ENCODE results near the gene AKAP13. TPM values are rescaled to one million over a fixed set of nuclear protein-coding genes. Genes with fewer than 3 reads are reported as not detected.

Gene AKAP13
- total and polyA plus RNA-seq, 2 of the 8 experiments (the other 6 are each of a cell fraction or from before 2014, with no cell fraction given), result 14.0 to 46.2 TPM

DNA sequence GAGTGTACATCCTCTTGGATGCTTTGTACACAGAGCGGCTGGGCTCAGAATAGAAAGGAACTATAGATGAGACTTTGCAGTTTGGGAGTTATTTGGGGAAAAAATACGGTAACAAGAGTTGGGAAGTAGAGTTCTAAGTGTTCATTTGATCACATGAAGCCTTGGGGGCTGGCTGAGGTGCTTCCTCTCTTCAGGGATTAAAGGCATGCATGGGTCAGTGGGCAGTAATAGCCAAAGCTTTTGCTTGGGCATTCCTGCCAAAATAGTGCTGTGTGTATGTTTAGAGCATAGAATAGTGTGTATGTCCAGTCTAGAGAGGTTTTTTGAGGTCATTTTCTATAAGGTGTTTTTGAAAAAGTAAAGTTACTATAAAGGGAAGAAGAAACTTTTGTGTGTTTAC is 12.8 kb downstream of the AKAP13 start:
- no peaks in the 10 kb centered on the region for H3K9me3 ChIP-seq (ENCODE audit: insufficient read depth in 2 of 2, low read depth in 1 of 2, low read length in 1 of 2)
- POLR2A ChIA-PET (ENCODE audit: partially characterized antibody), result interaction anchor here (1.0 kb wide), 1 partner anchor 91 kb away, joined by 3 read pairs; no protein-coding TSS in a partner anchor
- no peak overlapping the region for H2AK5ac ChIP-seq (ENCODE audit: low read depth, low read length)
- no peak overlapping the region for H2BK120ac ChIP-seq (replicated peaks; ENCODE audit: low read depth, low read length)
- FAIRE-seq (no peak), DNase-seq (ENCODE audit: low read depth in 1 of 2, low spot score in 2 of 2) (no peak)
- no peaks in the 10 kb centered on the region for H3K27me3 ChIP-seq (replicated peaks in 1 of 4; ENCODE audit: control insufficient read depth in 3 of 4, extremely low read depth in 1 of 4, insufficient read depth in 3 of 4, low read length in 3 of 4)
- H3K4me1 ChIP-seq (replicated peaks in 1 of 4; ENCODE audit: control insufficient read depth in 3 of 4, insufficient read depth in 4 of 4, low read length in 3 of 4), result peaks cover 2 to 12% (median 10%) of the 10 kb centered on the region in 4 experiments; a peak in 4 of 7 replicates
- H3K4me3 ChIP-seq (ENCODE audit: extremely low read depth in 1 of 4, insufficient read depth in 2 of 4, low read depth in 3 of 4, low read length in 4 of 4), result no peak overlapping the region
- peaks cover 13 to 16% of the 10 kb centered on the region in 2 experiments for H4K20me1 ChIP-seq (replicated peaks in 1 of 2; ENCODE audit: control insufficient read depth in 1 of 2, insufficient read depth in 2 of 2, low read length in 2 of 2)
- H3K14ac ChIP-seq (ENCODE audit: insufficient read length), result no peak overlapping the region
- no peak overlapping the region for H3K9ac ChIP-seq (replicated peaks in 1 of 4; ENCODE audit: extremely low read depth in 1 of 4, low read depth in 3 of 4, low read length in 3 of 4)
- H4K8ac ChIP-seq (ENCODE audit: extremely low read depth, insufficient read depth, low read length), result no peak overlapping the region
- no peak overlapping the region for H3K23ac ChIP-seq (ENCODE audit: insufficient read length)
- TF ChIP-seq CBX5 (IDR thresholded peaks at IDR 0.05; ENCODE audit: low read depth, low read length), result no peak
- no peak for TF ChIP-seq PHF8 (conservative IDR thresholded peaks at IDR 0.05; ENCODE audit: low read depth, low read length)
- no peak for TF ChIP-seq CEBPB (IDR thresholded peaks at IDR 0.05; ENCODE audit: low read depth, low read length)
- TF ChIP-seq EGR1 (IDR thresholded peaks at IDR 0.05; ENCODE audit: borderline replicate concordance, low read depth, low read length), result no peak
- TF ChIP-seq JUND (IDR thresholded peaks at IDR 0.05; ENCODE audit: low read length), result no peak
- TF ChIP-seq KDM4A (IDR thresholded peaks at IDR 0.05; ENCODE audit: low read depth, low read length, severe bottlenecking), result no peak
- no peak for TF ChIP-seq CHD2 (IDR thresholded peaks at IDR 0.05; ENCODE audit: low read length)
- no peak for TF ChIP-seq TCF12 (IDR thresholded peaks at IDR 0.05; ENCODE audit: low read depth, low read length)
- TF ChIP-seq POU5F1 (IDR thresholded peaks at IDR 0.05; ENCODE audit: low read depth, low read length), result no peak
- no peak for TF ChIP-seq ASH2L (IDR thresholded peaks at IDR 0.05; ENCODE audit: low read length)
- no peak for TF ChIP-seq EZH2 (IDR thresholded peaks at IDR 0.05; ENCODE audit: low read depth, low read length, severe bottlenecking)
- no peak for TF ChIP-seq CTBP2 (IDR thresholded peaks at IDR 0.05; ENCODE audit: borderline replicate concordance, insufficient read depth, insufficient read length, low read length)
- TF ChIP-seq JUN (IDR thresholded peaks at IDR 0.05; ENCODE audit: low read depth, low read length), result no peak
- no peak for TF ChIP-seq BRCA1 (IDR thresholded peaks at IDR 0.05; ENCODE audit: low read depth, low read length)
- peaks cover 7% of the 10 kb centered on the region for H3K79me1 ChIP-seq (ENCODE audit: low read depth, low read length)
- no peak overlapping the region for H4K91ac ChIP-seq (replicated peaks; ENCODE audit: insufficient read length, low read length)
- WGBS, 2 experiments (ENCODE audit: extremely low coverage in 1 of 2, insufficient coverage in 1 of 2, insufficient read length in 1 of 2, insufficient replicate concordance in 2 of 2, low coverage in 1 of 2, low lambda C conversion rate in 2 of 2, missing lambda C conversion rate in 1 of 2), result 90% methylated on average over 2 of the region's 2 CpGs; no CpG with 5 or more reads in 1 of the 2 experiments
- no peak overlapping the region for H3K4ac ChIP-seq (replicated peaks; ENCODE audit: insufficient read length, low read depth, low read length)
- no peaks in the 10 kb centered on the region for H3K36me3 ChIP-seq (ENCODE audit: control insufficient read depth in 2 of 4, insufficient read depth in 4 of 4, low read length in 3 of 4)
- H3K56ac ChIP-seq (replicated peaks; ENCODE audit: insufficient read length, low read depth, low read length), result no peak overlapping the region
- H2BK5ac ChIP-seq (ENCODE audit: low read depth, low read length), result no peak overlapping the region
- H2BK20ac ChIP-seq (ENCODE audit: low read length), result no peak overlapping the region
- no peak overlapping the region for H4K5ac ChIP-seq (ENCODE audit: insufficient read length, low read depth, low read length)
- CTCF ChIA-PET (ENCODE audit: partially characterized antibody), result interaction anchor here (0.6 to 1.6 kb wide), 2 partner anchors 55 to 209 kb away, joined by 4 read pairs; no protein-coding TSS in a partner anchor
- H2BK12ac ChIP-seq (ENCODE audit: low read depth, low read length), result no peak overlapping the region
- no peak overlapping the region for H3K27ac ChIP-seq (ENCODE audit: low read depth, low read length)
- no peak overlapping the region for H3K4me2 ChIP-seq (ENCODE audit: insufficient read depth in 1 of 2, low read depth in 2 of 2, low read length in 2 of 2)
- no peak overlapping the region for H2AFZ ChIP-seq (ENCODE audit: low read length)
- H3K23me2 ChIP-seq (ENCODE audit: low read depth, low read length), result no peaks in the 10 kb centered on the region
- peaks cover 7 to 94% of the 10 kb centered on the region in 2 experiments; a peak in 3 of 4 replicates for H3K79me2 ChIP-seq (ENCODE audit: control insufficient read depth in 1 of 2, insufficient read depth in 2 of 2, low read length in 2 of 2)
- H3K18ac ChIP-seq (ENCODE audit: extremely low read depth, low read length), result no peak overlapping the region
- H2BK15ac ChIP-seq (ENCODE audit: low read length), result no peak overlapping the region

Data from H1 (cell line).